HEK293 (cell line): ENCODE results near the gene ZNF83.

Experiments used
- CTCF ChIA-PET: fragments of 350-600 bp; formaldehyde crosslinking; extraction: SDS; loops from one replicate; lab custom pipeline; 2021; ENCODE audit warnings: antibody characterized with exemption; lab: Yijun Ruan, JAX
- POLR2A ChIA-PET: fragments of 300-600 bp; formaldehyde crosslinking; extraction: SDS; loops from one replicate; lab custom pipeline; 2020; ENCODE audit warnings: antibody characterized with exemption, inconsistent platforms; lab: Yijun Ruan, JAX
- H3K27ac ChIP-seq: fragments of 200-500 bp; sonication (Bioruptor generic); 2 replicates; pipeline ENCODE4 v1.5.1; 2014; ENCODE audit warnings: low read depth, low read length, control low read depth, inconsistent platforms; ENCODE audit errors: extremely low read depth
- H3K36me3 ChIP-seq, 2 experiments: fragments of 200-500 bp in 1 of 2; sonication (Bioruptor generic) in 1 of 2; 1 replicate in 1 of 2; 2 replicates in 1 of 2; pipeline ENCODE4 v1.5.1; 2014 to 2017; ENCODE audit warnings: inconsistent platforms in 2 of 2, low read length in 2 of 2; ENCODE audit not compliant: control insufficient read depth in 2 of 2, insufficient read depth in 1 of 2
- H3K4me1 ChIP-seq: fragments of 200-500 bp; sonication (Bioruptor generic); 2 replicates; pipeline ENCODE4 v1.5.1; 2014; ENCODE audit warnings: mild to moderate bottlenecking, low read length, inconsistent platforms; ENCODE audit not compliant: control insufficient read depth, insufficient read depth
- H3K4me3 ChIP-seq: 2 replicates; pipeline ENCODE4 v1.5.1; 2011; ENCODE audit warnings: low read depth, mild to moderate bottlenecking, control low read depth, low read length, moderate library complexity
- H3K9me3 ChIP-seq: fragments of 200-500 bp; sonication (Bioruptor generic); 2 replicates; pipeline ENCODE4 v1.5.1; 2014; ENCODE audit warnings: low read depth, low read length, inconsistent platforms; ENCODE audit not compliant: control insufficient read depth, insufficient read depth
- AEBP2 ChIP-seq: fragments of 450-650 bp; formaldehyde crosslinking; IDR thresholded peaks from 2 replicates; pipeline ENCODE4 v1.5.1; 2016; ENCODE audit warnings: missing biosample characterization, missing genetic modification characterization, borderline replicate concordance
- HOXA7 ChIP-seq: sonication (generic); formaldehyde crosslinking; IDR thresholded peaks from 2 replicates; pipeline ENCODE4 v1.8.1; 2022; ENCODE audit warnings: missing genetic modification reagents, borderline replicate concordance
- IKZF3 ChIP-seq: fragments of 450-650 bp; IDR thresholded peaks from 2 replicates; pipeline ENCODE4 v1.5.0; 2018; ENCODE audit warnings: missing biosample characterization, mild to moderate bottlenecking, missing genetic modification characterization, moderate library complexity
- KLF17 ChIP-seq: fragments of 450-650 bp; formaldehyde crosslinking; IDR thresholded peaks from 2 replicates; pipeline ENCODE4 v1.5.1; 2016; ENCODE audit warnings: missing biosample characterization, missing genetic modification characterization
- KLF8 ChIP-seq: fragments of 450-650 bp; formaldehyde crosslinking; IDR thresholded peaks from 2 replicates; pipeline ENCODE4 v1.5.1; 2016; ENCODE audit warnings: missing biosample characterization, missing genetic modification characterization
- MEIS1 ChIP-seq: sonication (generic); formaldehyde crosslinking; IDR thresholded peaks from 2 replicates; pipeline ENCODE4 v1.8.1; 2022; ENCODE audit warnings: missing genetic modification reagents, mild to moderate bottlenecking, borderline replicate concordance
- TSHZ1 ChIP-seq: fragments of 450-650 bp; formaldehyde crosslinking; IDR thresholded peaks from 2 replicates; pipeline ENCODE4 v1.5.1; 2016; ENCODE audit warnings: missing biosample characterization, missing genetic modification characterization, borderline replicate concordance
- ZFP37 ChIP-seq: fragments of 450-650 bp; formaldehyde crosslinking; IDR thresholded peaks from 2 replicates; pipeline ENCODE4 v1.5.1; 2016; ENCODE audit warnings: missing biosample characterization, missing genetic modification characterization
- ZNF114 ChIP-seq: fragments of 450-650 bp; formaldehyde crosslinking; IDR thresholded peaks from 2 replicates; pipeline ENCODE4 v1.5.0; 2017; ENCODE audit warnings: missing biosample characterization, missing genetic modification characterization
- ZNF157 ChIP-seq: fragments of 450-650 bp; formaldehyde crosslinking; IDR thresholded peaks from 2 replicates; pipeline ENCODE4 v1.5.1; 2016; ENCODE audit warnings: missing biosample characterization, missing genetic modification characterization
- ZNF16 ChIP-seq: fragments of 450-650 bp; formaldehyde crosslinking; IDR thresholded peaks from 2 replicates; pipeline ENCODE4 v1.5.1; 2016; ENCODE audit warnings: low read depth, missing biosample characterization, missing genetic modification characterization
- ZNF248 ChIP-seq: fragments of 450-650 bp; formaldehyde crosslinking; IDR thresholded peaks from 2 replicates; pipeline ENCODE4 v1.5.1; 2017; ENCODE audit warnings: missing biosample characterization, missing genetic modification characterization
- ZNF302 ChIP-seq: fragments of 450-650 bp; formaldehyde crosslinking; IDR thresholded peaks from 2 replicates; pipeline ENCODE4 v1.5.1; 2016; ENCODE audit warnings: missing biosample characterization, missing genetic modification characterization, low read depth
- ZNF510 ChIP-seq: fragments of 450-650 bp; formaldehyde crosslinking; IDR thresholded peaks from 2 replicates; pipeline ENCODE4 v1.5.1; 2018; ENCODE audit warnings: mild to moderate bottlenecking, missing genetic modification characterization, missing biosample characterization; ENCODE audit not compliant: insufficient replicate concordance
- ZNF518A ChIP-seq: fragments of 450-650 bp; formaldehyde crosslinking; conservative IDR thresholded peaks from 2 replicates; pipeline ENCODE4 v1.5.1; 2016; ENCODE audit warnings: low read depth, missing biosample characterization, missing genetic modification characterization
- ZNF530 ChIP-seq: fragments of 450-650 bp; formaldehyde crosslinking; IDR thresholded peaks from 2 replicates; pipeline ENCODE4 v1.5.1; 2016; ENCODE audit warnings: low read depth, missing biosample characterization, missing genetic modification characterization
- ZNF580 ChIP-seq: fragments of 450-650 bp; formaldehyde crosslinking; IDR thresholded peaks from 2 replicates; pipeline ENCODE4 v1.5.1; 2016; ENCODE audit warnings: missing biosample characterization, missing genetic modification characterization
- ZNF621 ChIP-seq: fragments of 450-650 bp; formaldehyde crosslinking; IDR thresholded peaks from 2 replicates; pipeline ENCODE4 v1.5.1; 2017; ENCODE audit warnings: missing biosample characterization, missing genetic modification characterization
- ZNF623 ChIP-seq: fragments of 450-650 bp; formaldehyde crosslinking; IDR thresholded peaks from 2 replicates; pipeline ENCODE4 v1.5.1; 2016; ENCODE audit warnings: missing biosample characterization, missing genetic modification characterization
- ZNF629 ChIP-seq: fragments of 450-650 bp; formaldehyde crosslinking; IDR thresholded peaks from 2 replicates; pipeline ENCODE4 v1.5.1; 2017; ENCODE audit warnings: missing biosample characterization, missing genetic modification characterization
- ZNF704 ChIP-seq: fragments of 450-650 bp; formaldehyde crosslinking; IDR thresholded peaks from 2 replicates; pipeline ENCODE4 v1.5.1; 2016; ENCODE audit warnings: missing biosample characterization, missing genetic modification characterization
- ZNF768 ChIP-seq: fragments of 450-650 bp; formaldehyde crosslinking; IDR thresholded peaks from 2 replicates; pipeline ENCODE4 v1.5.1; 2018; ENCODE audit warnings: missing biosample characterization, mild to moderate bottlenecking, missing genetic modification characterization
- ZNF777 ChIP-seq: fragments of 450-650 bp; formaldehyde crosslinking; IDR thresholded peaks from 2 replicates; pipeline ENCODE4 v1.5.1; 2017; ENCODE audit warnings: missing biosample characterization, missing genetic modification characterization, borderline replicate concordance

Gene ZNF83

GRCh38 chr19:52667972-52668371, 29.8 kb upstream of the ZNF83 start:
- CTCF ChIA-PET: no interaction called here
- Histone ChIP-seq H3K9me3 (no peaks in the 10 kb centered on the region), H3K4me3 (no peak overlapping the region), H3K36me3 (peaks cover 0 to 4% of the 10 kb centered on the region in 2 experiments; a peak in 1 of 3 replicates), H3K27ac (no peak overlapping the region), H3K4me1 (no peaks in the 10 kb centered on the region)
- POLR2A ChIA-PET: no interaction called here
- TF ChIP-seq ZNF510 (tag by site-specific recombination) (no peak), IKZF3 (tag by site-specific recombination) (no peak), ZNF518A (tag by site-specific recombination) (no peak), ZFP37 (tag by site-specific recombination) (no peak)
- TF ChIP-seq, all 188 proteins: peak for 0

GRCh38 chr19:52666506-52666905, 28.4 kb upstream of the ZNF83 start:
- ChIA-PET CTCF (no interaction called here), POLR2A (no interaction called here)
- Histone ChIP-seq H3K4me1 (no peaks in the 10 kb centered on the region), H3K36me3 (peaks cover 0 to 17% of the 10 kb centered on the region in 2 experiments; a peak in 1 of 3 replicates), H3K9me3 (no peaks in the 10 kb centered on the region), H3K27ac (no peak overlapping the region), H3K4me3 (no peak overlapping the region)
- TF ChIP-seq ZNF16 (tag by site-specific recombination) (no peak), ZNF157 (tag by site-specific recombination) (no peak), ZNF768 (tag by site-specific recombination) (no peak), ZNF621 (tag by site-specific recombination) (no peak), ZNF580 (tag by site-specific recombination) (no peak), ZNF629 (tag by site-specific recombination) (no peak), ZNF777 (tag by site-specific recombination) (no peak), ZNF302 (tag by site-specific recombination) (no peak), TSHZ1 (tag by site-specific recombination) (no peak), AEBP2 (no peak), ZNF248 (tag by site-specific recombination) (no peak), MEIS1 (CRISPR knock-in tag) (no peak), ZNF704 (no peak), ZNF623 (tag by site-specific recombination) (no peak), KLF8 (tag by site-specific recombination) (no peak), ZNF114 (tag by site-specific recombination) (no peak), KLF17 (tag by site-specific recombination) (no peak), ZNF530 (tag by site-specific recombination) (no peak), HOXA7 (CRISPR knock-in tag) (no peak)
